GM21786 (cell line): ENCODE data around the gene SMAD3.
"Not testable (repeated sequence)": the region's sequence is repeated elsewhere in the genome, so short reads cannot be mapped to it uniquely, and the experiment has no call there.

Experiments
- ATAC-seq: cut with Tn5 transposase; IDR thresholded peaks from one replicate; pipeline ENCODE4 v1.9.1; 2021; ENCODE audit not compliant: unreplicated experiment

Gene SMAD3

GRCh38 chr15:67107014-67107812 is 41.8 kb downstream of the SMAD3 start:
- ATAC-seq = no peak

GRCh38 chr15:67108122-67108961 is 42.9 kb downstream of the SMAD3 start:
- no peak for ATAC-seq

GRCh38 chr15:67109141-67110034 is 44.0 kb downstream of the SMAD3 start:
- ATAC-seq = peak; percentile 67

GRCh38 chr15:67110361-67110781 is 45.0 kb downstream of the SMAD3 start:
- no peak for ATAC-seq

- ATAC-seq = no peak
Observed at GRCh38 chr15:67110958-67111864, 45.8 kb downstream of the SMAD3 start.

GRCh38 chr15:67114046-67114445 is 48.6 kb downstream of the SMAD3 start:
- no peak for ATAC-seq

- no peak for ATAC-seq
Observed at GRCh38 chr15:67114846-67115585, 49.6 kb downstream of the SMAD3 start.

- ATAC-seq = no peak
Observed at GRCh38 chr15:67115586-67115969, 50.2 kb downstream of the SMAD3 start.

- ATAC-seq = no peak
Observed at GRCh38 chr15:67116742-67117141, 51.3 kb downstream of the SMAD3 start.

GRCh38 chr15:67117370-67117769 is 52.0 kb downstream of the SMAD3 start:
- no peak for ATAC-seq

- ATAC-seq = no peak
Observed at GRCh38 chr15:67118808-67119207, 53.4 kb downstream of the SMAD3 start.

GRCh38 chr15:67119238-67119846 is 53.9 kb downstream of the SMAD3 start:
- ATAC-seq = no peak

- no peak for ATAC-seq
Observed at GRCh38 chr15:67120009-67120838, 54.8 kb downstream of the SMAD3 start.

- peak; percentile 63 for ATAC-seq
Observed at GRCh38 chr15:67120839-67121643, 55.6 kb downstream of the SMAD3 start.

- ATAC-seq = no peak
Observed at GRCh38 chr15:67121644-67122605, 56.5 kb downstream of the SMAD3 start.

- ATAC-seq = not testable (repeated sequence)
Observed at GRCh38 chr15:67122816-67123215, 57.4 kb downstream of the SMAD3 start.
